Neural progenitor cell (in vitro differentiated cells): ENCODE measurements around the gene PXDN. TPM values are rescaled to one million over a fixed set of nuclear protein-coding genes. Genes with fewer than 3 reads are reported as not detected.
"Not testable (repeated sequence)": the region's sequence is repeated elsewhere in the genome, so short reads cannot be mapped to it uniquely, and the experiment has no call there.

Source experiments
- DNase-seq: peaks from one replicate; pipeline ENCODE4 v3.0.0-alpha.2; 2016; ENCODE audit warnings: low spot score
- H2AFZ ChIP-seq: fragments of 200-600 bp; sonication (generic); replicated peaks from 2 replicates; pipeline ENCODE4 v1.6.1; 2016; ENCODE audit warnings: antibody characterized with exemption
- H3F3A ChIP-seq: fragments of 200-600 bp; sonication (generic); 2 replicates; pipeline ENCODE4 v1.6.1; 2016; ENCODE audit warnings: antibody characterized with exemption, low read depth
- H3K27ac ChIP-seq: fragments of 200-600 bp; sonication (generic); 2 replicates; pipeline ENCODE4 v1.5.1; 2016; ENCODE audit warnings: mild to moderate bottlenecking
- H3K27me3 ChIP-seq: fragments of 200-600 bp; sonication (generic); 2 replicates; pipeline ENCODE4 v1.6.1; 2016; ENCODE audit warnings: mild to moderate bottlenecking, moderate library complexity
- H3K36me3 ChIP-seq: fragments of 200-600 bp; sonication (generic); 2 replicates; pipeline ENCODE4 v1.5.1; 2016
- H3K4me1 ChIP-seq: fragments of 200-600 bp; sonication (generic); 2 replicates; pipeline ENCODE4 v1.6.1; 2016; ENCODE audit warnings: mixed run types
- H3K4me2 ChIP-seq: fragments of 200-600 bp; sonication (generic); 2 replicates; pipeline ENCODE4 v1.6.1; 2016
- H3K4me3 ChIP-seq: fragments of 200-600 bp; sonication (generic); 2 replicates; pipeline ENCODE4 v1.5.1; 2016
- H3K79me2 ChIP-seq: fragments of 200-600 bp; sonication (generic); 2 replicates; pipeline ENCODE4 v1.6.1; 2016; ENCODE audit warnings: low read depth
- H3K9ac ChIP-seq: fragments of 200-600 bp; sonication (generic); 2 replicates; pipeline ENCODE4 v1.6.1; 2016
- H3K9me3 ChIP-seq: fragments of 200-600 bp; sonication (generic); 2 replicates; pipeline ENCODE4 v1.5.1; 2016; ENCODE audit warnings: low read depth
- H4K20me1 ChIP-seq: fragments of 200-600 bp; sonication (generic); 2 replicates; pipeline ENCODE4 v1.6.1; 2016; ENCODE audit warnings: low read depth
- H3K27ac Mint-ChIP-seq: 3 replicates; pipeline ENCODE4 v1.8.0; 2021; ENCODE audit warnings: mixed read lengths
- H3K27me3 Mint-ChIP-seq: 2 replicates; pipeline ENCODE4 v1.8.0; 2022; ENCODE audit warnings: low read depth, mild to moderate bottlenecking, inconsistent platforms, moderate library complexity, mixed read lengths; ENCODE audit not compliant: insufficient read depth
- H3K36me3 Mint-ChIP-seq: 3 replicates; pipeline ENCODE4 v1.8.0; 2021; ENCODE audit warnings: mixed read lengths
- H3K4me1 Mint-ChIP-seq: 3 replicates; pipeline ENCODE4 v1.8.0; 2021; ENCODE audit warnings: mixed read lengths
- H3K4me3 Mint-ChIP-seq: 3 replicates; pipeline ENCODE4 v1.8.0; 2021; ENCODE audit warnings: mild to moderate bottlenecking, moderate library complexity, mixed read lengths
- H3K9me3 Mint-ChIP-seq: 3 replicates; pipeline ENCODE4 v1.8.0; 2020; ENCODE audit warnings: mixed read lengths
- CTCF ChIP-seq: fragments of 200-600 bp; sonication (generic); IDR thresholded peaks from 2 replicates; pipeline ENCODE4 v1.5.1; 2017; ENCODE audit warnings: antibody characterized with exemption, mild to moderate bottlenecking
- EZH2 ChIP-seq: fragments of 200-600 bp; sonication (generic); IDR thresholded peaks from 2 replicates; pipeline ENCODE4 v1.6.1; 2017; ENCODE audit warnings: antibody characterized with exemption, mild to moderate bottlenecking, moderate library complexity
- EZH2phosphoT487 ChIP-seq: fragments of 200-600 bp; sonication (generic); IDR thresholded peaks from 2 replicates; pipeline ENCODE4 v1.6.1; 2017; ENCODE audit warnings: antibody characterized with exemption
- total RNA-seq: library from RNA; depleted of rRNA; stranded (reverse); fragments of >200 nt; gene quantifications from 2 replicates; pipeline ENCODE4 v1.2.3, GENCODE V29; 2015; ENCODE audit warnings: low replicate concordance

Gene PXDN
- total RNA-seq, 1 donor from 2014 or later = 118 TPM

- Histone ChIP-seq H3K9me3 (no peaks in the 10 kb centered on the region), H2AFZ (no peak overlapping the region), H3K36me3 (no peaks in the 10 kb centered on the region), H3K4me3 (no peak overlapping the region), H3K4me2 (no peak overlapping the region), H3K9ac (no peak overlapping the region), H4K20me1 (peaks cover 91% of the 10 kb centered on the region), H3K4me1 (peaks cover 41% of the 10 kb centered on the region), H3K27me3 (peaks cover 33% of the 10 kb centered on the region), H3F3A (peaks cover 27% of the 10 kb centered on the region), H3K79me2 (peaks cover 74% of the 10 kb centered on the region), H3K27ac (no peak overlapping the region)
- peaks cover 6% of the 10 kb centered on the region for H3K27me3 Mint-ChIP-seq
- no peaks in the 10 kb centered on the region for H3K9me3 Mint-ChIP-seq
- H3K27ac Mint-ChIP-seq = no peak overlapping the region
- no peak for DNase-seq
- TF ChIP-seq EZH2phosphoT487 (no peak), EZH2 (no peak), CTCF (no peak)
- peaks cover 2% of the 10 kb centered on the region for H3K36me3 Mint-ChIP-seq
- H3K4me3 Mint-ChIP-seq = no peak overlapping the region
- peaks cover 54% of the 10 kb centered on the region for H3K4me1 Mint-ChIP-seq
Measured at GRCh38 chr2:1727101-1727771, 17.1 kb downstream of the PXDN start.

DNA sequence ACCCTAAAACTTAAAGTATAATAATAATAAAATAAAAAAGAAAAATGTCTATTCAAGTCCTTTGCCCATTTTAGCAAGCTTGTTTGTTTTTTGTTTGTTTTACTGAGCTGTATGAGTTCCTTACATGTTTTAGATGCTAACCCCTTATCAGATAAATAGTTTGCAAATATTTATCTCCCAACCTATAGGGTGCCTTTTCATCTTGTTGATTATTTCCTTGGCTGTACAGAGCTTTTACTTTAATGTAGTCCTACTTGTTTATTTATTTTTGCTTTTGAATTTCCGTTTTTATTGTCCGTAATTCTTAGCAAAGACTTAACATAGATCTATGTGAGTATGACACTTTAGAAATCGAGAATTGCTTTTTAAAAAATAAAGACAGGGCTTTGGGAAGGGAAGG, 17.8 kb downstream of the PXDN start:
- H3K4me1 ChIP-seq = peaks cover 34% of the 10 kb centered on the region
- peaks cover 48% of the 10 kb centered on the region for H3K4me1 Mint-ChIP-seq
- no peak overlapping the region for H3K27ac Mint-ChIP-seq
- H3F3A ChIP-seq = peaks cover 24% of the 10 kb centered on the region
- DNase-seq = no peak
- no peak overlapping the region for H2AFZ ChIP-seq
- no peaks in the 10 kb centered on the region for H3K9me3 Mint-ChIP-seq
- peaks cover 91% of the 10 kb centered on the region for H4K20me1 ChIP-seq
- no peak overlapping the region for H3K4me3 Mint-ChIP-seq
- TF ChIP-seq CTCF (no peak), EZH2 (no peak), EZH2phosphoT487 (no peak)
- H3K79me2 ChIP-seq = peaks cover 70% of the 10 kb centered on the region
- H3K9ac ChIP-seq = no peak overlapping the region
- H3K4me2 ChIP-seq = no peak overlapping the region
- H3K27ac ChIP-seq = no peak overlapping the region
- peaks cover 27% of the 10 kb centered on the region for H3K27me3 ChIP-seq
- peaks cover 6% of the 10 kb centered on the region for H3K27me3 Mint-ChIP-seq
- no peaks in the 10 kb centered on the region for H3K9me3 ChIP-seq
- H3K36me3 Mint-ChIP-seq = peaks cover 2% of the 10 kb centered on the region
- no peaks in the 10 kb centered on the region for H3K36me3 ChIP-seq
- no peak overlapping the region for H3K4me3 ChIP-seq

- H3K27ac ChIP-seq, H3K9ac ChIP-seq, H3K4me3 ChIP-seq, DNase-seq, H2AFZ ChIP-seq, H3K9me3 ChIP-seq, H3K27ac Mint-ChIP-seq, H3K4me2 ChIP-seq, H3K36me3 Mint-ChIP-seq, H3K27me3 Mint-ChIP-seq, H3K4me3 Mint-ChIP-seq, H3K36me3 ChIP-seq, H3K9me3 Mint-ChIP-seq: not testable (repeated sequence)
- peaks cover 18% of the 10 kb centered on the region for H3K4me1 ChIP-seq
- peaks cover 56% of the 10 kb centered on the region for H3K79me2 ChIP-seq
- peaks cover 12% of the 10 kb centered on the region for H3K27me3 ChIP-seq
- peaks cover 38% of the 10 kb centered on the region for H3K4me1 Mint-ChIP-seq
- H3F3A ChIP-seq = peaks cover 13% of the 10 kb centered on the region
- H4K20me1 ChIP-seq = peaks cover 88% of the 10 kb centered on the region
Measured at GRCh38 chr2:1724351-1724750, 20.0 kb downstream of the PXDN start.

DNA sequence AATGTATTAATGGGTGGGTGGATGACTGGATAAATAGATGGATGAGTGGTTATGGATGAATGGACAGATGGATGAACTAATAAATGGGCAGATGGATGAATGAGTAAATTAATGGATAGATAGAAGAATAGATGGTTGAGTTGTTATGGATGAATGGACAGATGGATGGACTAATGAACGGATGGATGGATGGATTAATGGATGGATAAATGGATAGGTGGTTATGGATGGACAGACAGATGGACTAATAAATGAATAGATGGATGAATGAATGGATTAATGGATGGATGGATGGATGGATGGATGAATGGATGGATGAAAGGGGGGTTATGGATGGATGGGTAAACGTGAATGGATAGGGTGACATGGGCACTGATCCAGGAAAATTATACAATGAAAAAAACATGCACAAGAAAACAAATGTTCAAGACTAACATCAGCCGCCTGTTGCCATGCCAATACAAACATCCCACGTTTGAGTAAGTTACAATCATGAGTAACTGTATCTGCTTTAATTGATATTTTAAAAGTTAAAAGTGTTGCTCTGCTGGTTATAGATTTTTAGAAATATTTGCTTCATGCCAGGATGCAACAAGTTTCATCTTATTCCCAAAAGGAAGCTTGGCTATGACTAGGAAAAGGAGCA, 20.8 kb downstream of the PXDN start:
- TF ChIP-seq EZH2 = no peak
- no peak for TF ChIP-seq EZH2phosphoT487
- TF ChIP-seq CTCF = no peak
- Histone ChIP-seq H3K4me3 (no peak overlapping the region), H3K27me3 (peaks cover 3% of the 10 kb centered on the region), H3K9ac (no peak overlapping the region), H2AFZ (no peak overlapping the region), H3K79me2 (peaks cover 48% of the 10 kb centered on the region), H3K27ac (no peak overlapping the region), H3K36me3 (no peaks in the 10 kb centered on the region), H4K20me1 (peaks cover 88% of the 10 kb centered on the region), H3K9me3 (no peaks in the 10 kb centered on the region), H3K4me2 (no peak overlapping the region), H3K4me1 (peaks cover 9% of the 10 kb centered on the region), H3F3A (peaks cover 16% of the 10 kb centered on the region)
- Mint-ChIP-seq H3K4me1 (peaks cover 29% of the 10 kb centered on the region), H3K9me3 (no peaks in the 10 kb centered on the region), H3K4me3 (no peak overlapping the region), H3K27ac (no peak overlapping the region), H3K27me3 (peaks cover 6% of the 10 kb centered on the region), H3K36me3 (peaks cover 2% of the 10 kb centered on the region)
- no peak for DNase-seq
